OCI-LY3 (cell line): Measurements from ENCODE around the gene NPC2.

Experiments
- EZH2phosphoT487 ChIP-seq: fragments of 200-600 bp; shearing (Covaris generic); IDR thresholded peaks from 2 replicates; pipeline ENCODE4 v1.6.1; 2018; ENCODE audit warnings: antibody characterized with exemption, mixed run types, low read depth
- TF ChIP-seq, protein P1 (sequence below): fragments of 200-600, 300-600 bp; sonication (generic); IDR thresholded peaks from 2 replicates; pipeline ENCODE4 v1.5.1; 2014; ENCODE audit warnings: antibody characterized with exemption, low read length, low read depth

DNA sequence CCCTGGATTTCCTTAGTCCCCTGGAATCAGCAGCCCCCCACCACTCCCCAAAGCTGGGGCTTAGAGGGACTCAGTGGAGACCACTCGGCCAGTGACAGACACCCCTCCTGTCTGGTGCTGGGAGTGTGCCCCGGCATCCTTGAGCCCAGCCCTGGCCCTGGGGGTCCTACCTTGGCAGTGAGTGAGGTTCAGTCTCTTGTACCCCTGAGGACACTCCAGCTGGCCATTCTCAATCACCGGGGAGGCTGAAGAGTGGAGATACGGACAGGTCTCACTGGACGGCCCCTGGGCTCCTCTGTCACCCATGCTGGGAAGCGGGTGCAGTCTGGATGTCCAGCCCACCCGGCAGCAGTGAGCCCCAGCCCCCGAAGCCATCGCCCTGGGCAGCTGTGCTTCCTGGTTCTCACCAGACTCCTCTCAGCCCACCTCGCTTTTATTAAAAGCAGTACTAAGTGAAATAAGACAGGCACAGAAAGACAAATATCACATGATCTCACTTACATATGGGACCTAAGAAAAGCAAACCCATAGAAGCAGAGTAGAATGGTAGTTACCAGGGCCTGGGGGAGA is 42.7 kb upstream of the NPC2 start:
- TF ChIP-seq, protein P1, sequence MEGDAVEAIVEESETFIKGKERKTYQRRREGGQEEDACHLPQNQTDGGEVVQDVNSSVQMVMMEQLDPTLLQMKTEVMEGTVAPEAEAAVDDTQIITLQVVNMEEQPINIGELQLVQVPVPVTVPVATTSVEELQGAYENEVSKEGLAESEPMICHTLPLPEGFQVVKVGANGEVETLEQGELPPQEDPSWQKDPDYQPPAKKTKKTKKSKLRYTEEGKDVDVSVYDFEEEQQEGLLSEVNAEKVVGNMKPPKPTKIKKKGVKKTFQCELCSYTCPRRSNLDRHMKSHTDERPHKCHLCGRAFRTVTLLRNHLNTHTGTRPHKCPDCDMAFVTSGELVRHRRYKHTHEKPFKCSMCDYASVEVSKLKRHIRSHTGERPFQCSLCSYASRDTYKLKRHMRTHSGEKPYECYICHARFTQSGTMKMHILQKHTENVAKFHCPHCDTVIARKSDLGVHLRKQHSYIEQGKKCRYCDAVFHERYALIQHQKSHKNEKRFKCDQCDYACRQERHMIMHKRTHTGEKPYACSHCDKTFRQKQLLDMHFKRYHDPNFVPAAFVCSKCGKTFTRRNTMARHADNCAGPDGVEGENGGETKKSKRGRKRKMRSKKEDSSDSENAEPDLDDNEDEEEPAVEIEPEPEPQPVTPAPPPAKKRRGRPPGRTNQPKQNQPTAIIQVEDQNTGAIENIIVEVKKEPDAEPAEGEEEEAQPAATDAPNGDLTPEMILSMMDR: no peak
- no peak for TF ChIP-seq EZH2phosphoT487
